RWPE2 (cell line): ENCODE measurements around the gene BRICD5.

Source experiments
- ATAC-seq: fragments of 200-7000 bp; cut with Tn5 transposase; 3 replicates; pipeline ENCODE4 v1.9.1; 2021; ENCODE audit warnings: low read depth
- DNase-seq: peaks from one replicate; pipeline ENCODE4 v3.0.0-alpha.2; 2020; ENCODE audit warnings: low spot score
- H3K27ac ChIP-seq: fragments of 450-650 bp; 2 replicates; pipeline ENCODE4 v1.5.1; 2017; ENCODE audit warnings: mild to moderate bottlenecking; ENCODE audit not compliant: poor library complexity, severe bottlenecking
- H3K27me3 ChIP-seq: fragments of 250-450 bp; sonication (Bioruptor Pico); 2 replicates; pipeline ENCODE4 v1.5.1; 2021; ENCODE audit warnings: mild to moderate bottlenecking, moderate library complexity; ENCODE audit not compliant: insufficient read depth, poor library complexity, severe bottlenecking
- H3K36me3 ChIP-seq: fragments of 250-450 bp; sonication (Bioruptor Pico); 2 replicates; pipeline ENCODE4 v1.5.1; 2020; ENCODE audit warnings: low read depth, mild to moderate bottlenecking, moderate library complexity
- H3K4me1 ChIP-seq: fragments of 250-450 bp; sonication (Bioruptor Pico); 2 replicates; pipeline ENCODE4 v1.5.1; 2021; ENCODE audit warnings: mild to moderate bottlenecking, moderate library complexity; ENCODE audit not compliant: insufficient read depth, poor library complexity, severe bottlenecking
- H3K4me3 ChIP-seq: fragments of 250-450 bp; sonication (Bioruptor Pico); 2 replicates; pipeline ENCODE4 v1.5.1; 2021; ENCODE audit warnings: mild to moderate bottlenecking, moderate library complexity; ENCODE audit not compliant: severe bottlenecking
- H3K9me3 ChIP-seq: fragments of 250-450 bp; sonication (Bioruptor Pico); 2 replicates; pipeline ENCODE4 v1.5.1; 2021; ENCODE audit warnings: mild to moderate bottlenecking, moderate library complexity; ENCODE audit not compliant: severe bottlenecking
- CTCF ChIP-seq: fragments of 450-650 bp; IDR thresholded peaks from one replicate; pipeline ENCODE4 v1.5.1; 2017; ENCODE audit warnings: mild to moderate bottlenecking, moderate library complexity; ENCODE audit not compliant: poor library complexity, severe bottlenecking

Gene BRICD5

DNA sequence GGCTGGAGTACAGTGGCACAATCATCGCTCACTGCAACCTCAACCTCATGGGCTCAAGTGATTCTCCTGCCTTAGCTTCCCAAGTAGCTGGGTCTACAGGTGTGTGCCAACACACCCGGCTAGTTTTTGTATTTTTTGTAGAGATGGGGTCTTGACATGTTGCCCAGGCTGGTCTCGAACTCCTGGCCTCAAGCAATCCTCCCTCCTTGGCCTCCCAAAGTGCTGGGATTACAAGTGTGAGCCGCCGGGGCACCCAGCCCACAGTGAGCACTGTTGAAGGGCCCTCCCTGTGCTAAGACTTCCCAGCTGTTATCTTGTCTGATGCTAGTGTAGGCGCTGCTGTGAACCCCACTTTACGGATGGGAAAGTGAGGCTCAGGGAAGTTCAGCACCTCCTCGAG is 22.3 kb downstream of the BRICD5 start:
- H3K27me3 ChIP-seq: no peaks in the 10 kb centered on the region
- no peaks in the 10 kb centered on the region for H3K9me3 ChIP-seq
- no peaks in the 10 kb centered on the region for H3K36me3 ChIP-seq
- DNase-seq (no peak), ATAC-seq (no peak)
- H3K4me3 ChIP-seq: no peak overlapping the region
- H3K27ac ChIP-seq: no peak overlapping the region
- TF ChIP-seq CTCF: no peak
- no peaks in the 10 kb centered on the region for H3K4me1 ChIP-seq

DNA sequence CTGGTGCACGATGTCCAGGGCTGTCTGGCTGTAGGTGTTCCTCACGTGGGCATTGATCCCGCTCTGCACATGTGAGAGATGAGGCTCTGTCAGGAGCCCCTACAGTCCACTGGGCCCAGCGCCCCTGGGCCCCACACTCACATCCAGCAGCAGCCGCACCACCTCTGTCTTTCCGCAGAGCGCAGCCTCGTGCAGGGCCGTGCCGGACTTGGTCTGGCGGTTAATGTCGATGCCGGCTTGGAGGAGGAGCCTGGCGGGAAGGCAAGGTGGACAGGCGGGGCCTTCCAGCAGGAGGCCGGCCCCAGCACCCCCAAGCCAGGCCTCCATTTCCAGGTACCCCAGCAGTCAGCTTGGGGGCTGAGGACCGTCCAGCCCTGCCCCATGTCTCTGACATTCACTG is 23.5 kb downstream of the BRICD5 start:
- H3K4me1 ChIP-seq: no peaks in the 10 kb centered on the region

GRCh38 chr16:2186505-2186904 is 24.2 kb downstream of the BRICD5 start:
- Histone ChIP-seq H3K36me3 (no peaks in the 10 kb centered on the region), H3K27me3 (no peaks in the 10 kb centered on the region), H3K9me3 (no peaks in the 10 kb centered on the region), H3K4me1 (no peaks in the 10 kb centered on the region), H3K27ac (no peak overlapping the region), H3K4me3 (no peak overlapping the region)
- ATAC-seq: no peak
- TF ChIP-seq CTCF: no peak
- no peak for DNase-seq

More for the DNA sequence above, 23.5 kb downstream of the BRICD5 start:
- Histone ChIP-seq H3K27me3 (no peaks in the 10 kb centered on the region), H3K9me3 (no peaks in the 10 kb centered on the region), H3K4me3 (no peak overlapping the region), H3K36me3 (no peaks in the 10 kb centered on the region), H3K27ac (no peak overlapping the region)
- DNase-seq (no peak), ATAC-seq (no peak)
- TF ChIP-seq CTCF: no peak

DNA sequence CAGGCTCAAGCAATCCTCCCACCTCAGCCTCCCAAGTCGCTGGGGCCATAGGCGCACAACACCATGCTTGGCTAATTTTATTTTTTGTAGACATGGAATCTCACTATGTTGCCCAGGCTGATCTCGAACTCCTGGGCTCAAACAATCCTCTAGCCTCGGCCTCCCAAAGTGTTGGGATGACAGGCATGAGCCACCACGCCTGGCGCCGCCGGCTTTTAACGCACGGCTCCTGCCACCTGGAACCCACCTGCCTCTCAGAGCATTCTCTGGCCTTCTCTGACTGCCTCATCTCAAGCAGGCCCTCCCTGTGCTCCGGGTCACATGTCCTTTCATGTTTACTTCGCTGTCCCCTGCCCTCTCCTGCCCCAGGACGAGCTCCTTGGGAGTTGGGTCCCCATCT is 24.6 kb downstream of the BRICD5 start:
- no peaks in the 10 kb centered on the region for H3K4me1 ChIP-seq
- ATAC-seq: no peak
- DNase-seq: no peak

DNA sequence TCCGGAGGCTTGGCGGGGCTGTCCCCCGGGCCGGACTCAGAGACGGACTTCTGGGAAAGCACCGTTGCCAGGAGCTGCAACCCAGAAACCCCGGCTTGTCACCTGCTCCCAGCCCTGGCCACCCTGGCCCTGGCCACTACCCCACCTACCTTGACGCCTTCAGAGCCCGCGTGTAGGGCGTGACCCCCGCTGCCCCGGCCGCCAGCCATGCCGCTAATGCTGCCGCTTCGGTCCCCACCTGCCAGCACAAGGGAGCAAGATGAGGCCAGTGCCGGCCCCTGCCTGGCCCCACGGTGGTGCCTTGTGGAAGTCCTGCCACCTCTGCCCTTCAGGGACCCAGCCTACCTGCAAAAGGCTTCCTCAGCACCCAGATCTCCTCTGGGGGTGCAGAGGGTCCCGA is 25.7 kb downstream of the BRICD5 start:
- H3K4me1 ChIP-seq: no peaks in the 10 kb centered on the region
- no peaks in the 10 kb centered on the region for H3K9me3 ChIP-seq
- no peak overlapping the region for H3K4me3 ChIP-seq
- H3K27ac ChIP-seq: no peak overlapping the region
- no peaks in the 10 kb centered on the region for H3K36me3 ChIP-seq
- DNase-seq: no peak
- no peak for ATAC-seq
- no peak for TF ChIP-seq CTCF
- H3K27me3 ChIP-seq: no peaks in the 10 kb centered on the region

More for the DNA sequence above, 24.6 kb downstream of the BRICD5 start:
- Histone ChIP-seq H3K36me3 (no peaks in the 10 kb centered on the region), H3K27me3 (no peaks in the 10 kb centered on the region), H3K27ac (no peak overlapping the region), H3K9me3 (no peaks in the 10 kb centered on the region), H3K4me3 (no peak overlapping the region)
- TF ChIP-seq CTCF: no peak
